ENCODE measurements around the gene CCNJL.

GRCh38 chr5:160227012-160227411 is 85.4 kb downstream of the CCNJL start:
- no peak for TF ChIP-seq EZH2 (IDR thresholded peaks at IDR 0.05; ENCODE audit: low read depth)
- no peak for TF ChIP-seq CTCF (conservative IDR thresholded peaks at IDR 0.05)

All from PC-9 (cell line).